ENCODE results near the gene KLHL25. TPM values are rescaled to one million over a fixed set of nuclear protein-coding genes. Genes with fewer than 3 reads are reported as not detected.
A peak's percentile ranks its signal among the peaks of the same experiment; 100 is the strongest.

KLHL25 gene
- total and polyA plus RNA-seq, 5 donors from 2014 or later, result 0.76 to 8.8 (median 1.5) TPM

DNA sequence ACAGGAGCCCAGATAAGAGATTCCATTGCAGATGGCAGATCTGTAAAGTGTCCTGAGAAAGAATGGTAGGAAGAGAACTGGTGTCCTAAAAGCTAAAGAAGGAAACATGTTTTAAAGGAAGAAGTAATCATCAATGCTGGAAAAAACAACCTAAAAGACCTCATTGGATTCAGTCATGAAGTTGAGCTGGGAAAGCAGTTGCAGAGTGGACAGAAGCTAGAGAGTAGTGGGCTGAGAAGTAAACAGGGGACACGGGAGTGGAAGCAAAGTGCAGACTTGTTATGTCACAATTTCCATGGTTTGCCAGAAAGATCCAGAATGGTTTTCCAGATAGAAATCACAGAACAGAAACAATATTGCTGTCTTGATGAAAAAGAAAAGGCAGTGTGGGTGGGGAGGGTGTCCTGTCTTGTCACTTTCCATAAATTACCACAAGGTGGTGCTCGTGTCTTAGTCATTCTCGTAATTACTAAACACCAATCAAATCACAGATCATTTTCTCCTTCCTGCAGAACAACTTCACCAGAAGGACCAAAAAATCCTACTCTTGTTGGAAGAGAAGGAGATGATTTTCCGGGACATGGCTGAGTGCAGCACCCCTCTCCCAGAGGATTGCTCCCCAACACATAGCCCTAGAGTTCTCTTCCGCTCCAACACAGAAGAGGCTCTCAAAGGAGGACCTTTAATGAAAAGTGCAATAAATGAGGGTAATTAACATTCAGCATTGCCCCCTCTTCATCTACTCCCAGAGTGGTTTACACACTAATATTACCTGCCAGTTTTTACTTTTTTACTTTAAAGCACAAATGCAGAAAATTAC lies 64.5 kb downstream of the KLHL25 start:
- ATAC-seq (ENCODE audit: low read depth in 2 of 2) (peak; percentile 81 to 87), DNase-seq (peak in 2 of 3 donors; percentile 65 to 77)
- no peak overlapping the region for H3K4me3 Mint-ChIP-seq
- H3K9me3 ChIP-seq (ENCODE audit: control insufficient read depth in 2 of 2, low read length in 2 of 2), result peaks cover 9 to 10% of the 10 kb centered on the region in 2 experiments
- H3K36me3 ChIP-seq (ENCODE audit: control insufficient read depth, insufficient read depth, low read length), result peaks cover 95% of the 10 kb centered on the region
- no peaks in the 10 kb centered on the region for H3K27me3 Mint-ChIP-seq
- H3K4me1 ChIP-seq (ENCODE audit: control insufficient read depth, insufficient read depth, low read length, poor library complexity, severe bottlenecking), result no peaks in the 10 kb centered on the region
- H3K27ac ChIP-seq (ENCODE audit: insufficient read depth, low read length, poor library complexity, severe bottlenecking), result no peak overlapping the region
- peaks cover 54% of the 10 kb centered on the region for H3K36me3 Mint-ChIP-seq
- no peak overlapping the region for H3K4me3 ChIP-seq (ENCODE audit: low read depth, low read length)
- H3K4me1 Mint-ChIP-seq, result peaks cover 11 to 20% (median 16%) of the 10 kb centered on the region in 4 donors
- H3K27ac Mint-ChIP-seq, result peak overlapping the region; percentile 52 to 89 (median 58)
- H3K27me3 ChIP-seq (ENCODE audit: control insufficient read depth, insufficient read depth, low read length), result no peaks in the 10 kb centered on the region
- H3K9me3 Mint-ChIP-seq, result peaks cover 0 to 10% (median 1%) of the 10 kb centered on the region in 7 donors

DNA sequence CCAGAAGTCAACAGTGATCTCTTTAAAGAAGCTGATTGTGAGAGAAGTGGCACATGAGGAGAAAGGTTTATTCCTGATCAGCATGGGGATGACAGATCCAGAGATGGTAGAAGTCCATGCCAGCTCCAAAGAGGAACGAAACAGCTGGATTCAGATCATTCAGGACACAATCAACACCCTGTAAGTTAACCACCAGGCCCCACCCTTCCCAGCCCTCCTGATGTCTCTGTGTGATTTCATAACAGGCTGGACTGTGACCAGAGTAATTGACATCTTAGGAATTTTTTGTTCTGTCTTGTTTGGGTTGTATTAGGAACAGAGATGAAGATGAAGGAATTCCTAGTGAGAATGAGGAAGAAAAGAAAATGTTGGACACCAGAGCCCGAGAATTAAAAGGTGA lies 67.7 kb downstream of the KLHL25 start:
- Mint-ChIP-seq H3K27ac (peak overlapping the region in 2 of 3 donors; percentile 59 to 79), H3K9me3 (peaks cover 0 to 1% (median 0%) of the 10 kb centered on the region in 7 donors), H3K4me3 (no peak overlapping the region), H3K4me1 (peaks cover 7 to 36% (median 34%) of the 10 kb centered on the region in 4 donors), H3K27me3 (no peaks in the 10 kb centered on the region), H3K36me3 (peaks cover 49% of the 10 kb centered on the region)
- Histone ChIP-seq H3K9me3 (ENCODE audit: control insufficient read depth in 2 of 2, low read length in 2 of 2) (no peaks in the 10 kb centered on the region), H3K4me3 (ENCODE audit: low read depth, low read length) (no peak overlapping the region), H3K4me1 (ENCODE audit: control insufficient read depth, insufficient read depth, low read length, poor library complexity, severe bottlenecking) (peaks cover 15% of the 10 kb centered on the region), H3K27ac (ENCODE audit: insufficient read depth, low read length, poor library complexity, severe bottlenecking) (no peak overlapping the region), H3K27me3 (ENCODE audit: control insufficient read depth, insufficient read depth, low read length) (no peaks in the 10 kb centered on the region), H3K36me3 (ENCODE audit: control insufficient read depth, insufficient read depth, low read length) (peaks cover 95% of the 10 kb centered on the region)
- DNase-seq (no peak), ATAC-seq (ENCODE audit: low read depth in 2 of 2) (no peak)

DNA sequence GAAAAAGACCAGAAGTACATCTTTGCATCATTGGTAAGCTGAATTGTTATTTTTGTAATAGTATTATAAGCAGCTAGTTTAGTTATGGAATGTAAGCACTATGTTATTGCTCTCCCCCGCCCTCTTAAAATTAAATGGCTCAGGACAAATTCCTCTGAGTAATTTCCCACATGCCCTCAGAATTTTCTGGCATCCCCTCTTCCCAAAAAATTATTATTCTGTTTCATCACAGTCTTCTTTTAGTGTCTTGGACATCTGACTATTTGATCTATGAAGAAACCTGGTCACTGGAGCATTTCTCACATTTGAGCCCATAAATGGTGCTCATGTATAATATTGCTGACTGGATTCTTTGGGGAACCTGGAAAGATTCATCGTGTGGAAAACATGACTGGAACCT lies 68.3 kb downstream of the KLHL25 start:
- Mint-ChIP-seq H3K27ac (peak overlapping the region; percentile 59 to 82 (median 79)), H3K9me3 (peaks cover 0 to 1% (median 0%) of the 10 kb centered on the region in 7 donors), H3K4me3 (no peak overlapping the region), H3K27me3 (no peaks in the 10 kb centered on the region), H3K36me3 (peaks cover 52% of the 10 kb centered on the region), H3K4me1 (peaks cover 7 to 42% (median 36%) of the 10 kb centered on the region in 4 donors)
- no peaks in the 10 kb centered on the region for H3K9me3 ChIP-seq (ENCODE audit: control insufficient read depth in 2 of 2, low read length in 2 of 2)
- peaks cover 15% of the 10 kb centered on the region for H3K4me1 ChIP-seq (ENCODE audit: control insufficient read depth, insufficient read depth, low read length, poor library complexity, severe bottlenecking)
- DNase-seq (no peak), ATAC-seq (ENCODE audit: low read depth in 2 of 2) (no peak)
- peak overlapping the region; percentile 27 for H3K27ac ChIP-seq (ENCODE audit: insufficient read depth, low read length, poor library complexity, severe bottlenecking)
- H3K27me3 ChIP-seq (ENCODE audit: control insufficient read depth, insufficient read depth, low read length), result no peaks in the 10 kb centered on the region
- H3K36me3 ChIP-seq (ENCODE audit: control insufficient read depth, insufficient read depth, low read length), result peaks cover 95% of the 10 kb centered on the region
- no peak overlapping the region for H3K4me3 ChIP-seq (ENCODE audit: low read depth, low read length)

DNA sequence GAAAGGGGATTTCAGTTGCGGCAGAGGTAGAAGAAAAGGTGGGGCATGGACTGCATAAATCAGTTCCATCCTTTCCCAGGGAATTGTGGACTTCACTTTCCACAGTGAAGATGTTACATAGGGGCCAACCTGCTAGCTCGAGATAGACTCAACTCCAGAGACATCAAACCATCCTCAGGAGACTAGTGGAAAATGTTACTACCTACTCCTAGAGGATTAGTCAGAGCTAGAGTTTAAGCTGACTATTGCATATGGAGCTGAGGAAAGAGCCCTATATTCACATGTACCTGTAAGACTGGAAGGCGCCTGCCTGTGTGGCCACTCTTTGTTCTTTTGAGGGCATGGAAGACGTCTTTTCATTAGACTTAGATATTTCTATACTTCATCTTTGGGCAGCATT lies 69.2 kb downstream of the KLHL25 start:
- DNase-seq (no peak), ATAC-seq (ENCODE audit: low read depth in 2 of 2) (no peak)
- H3K9me3 ChIP-seq (ENCODE audit: control insufficient read depth in 2 of 2, low read length in 2 of 2), result no peaks in the 10 kb centered on the region
- Mint-ChIP-seq H3K36me3 (peaks cover 51% of the 10 kb centered on the region), H3K4me1 (peaks cover 7 to 49% (median 43%) of the 10 kb centered on the region in 4 donors), H3K4me3 (no peak overlapping the region), H3K27me3 (no peaks in the 10 kb centered on the region), H3K9me3 (peaks cover 0 to 1% (median 0%) of the 10 kb centered on the region in 7 donors), H3K27ac (peak overlapping the region in 2 of 3 donors; percentile 59 to 80)
- H3K4me1 ChIP-seq (ENCODE audit: control insufficient read depth, insufficient read depth, low read length, poor library complexity, severe bottlenecking), result peaks cover 15% of the 10 kb centered on the region
- no peaks in the 10 kb centered on the region for H3K27me3 ChIP-seq (ENCODE audit: control insufficient read depth, insufficient read depth, low read length)
- peak overlapping the region; percentile 18 for H3K27ac ChIP-seq (ENCODE audit: insufficient read depth, low read length, poor library complexity, severe bottlenecking)
- no peak overlapping the region for H3K4me3 ChIP-seq (ENCODE audit: low read depth, low read length)
- H3K36me3 ChIP-seq (ENCODE audit: control insufficient read depth, insufficient read depth, low read length), result peaks cover 95% of the 10 kb centered on the region

DNA sequence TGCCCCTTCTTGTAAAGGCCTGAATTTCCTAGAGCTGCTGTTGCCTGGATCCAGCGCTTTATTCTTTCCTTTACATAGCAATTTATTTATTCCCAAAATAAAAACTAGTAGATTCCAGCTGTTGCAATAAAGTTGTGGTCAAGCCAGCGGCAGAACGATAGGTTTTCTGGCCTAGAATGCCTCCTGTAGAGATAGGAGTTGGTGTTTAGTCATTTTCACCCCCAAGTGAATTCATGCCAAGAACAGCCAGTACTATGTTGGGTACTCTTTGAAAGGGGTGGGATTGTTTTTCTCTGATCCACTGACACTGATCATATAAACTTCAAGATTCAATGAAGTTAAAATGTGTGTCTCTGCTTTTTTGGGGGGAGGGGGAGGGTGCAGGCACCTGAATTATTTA lies 69.7 kb downstream of the KLHL25 start:
- Mint-ChIP-seq H3K4me1 (peaks cover 7 to 46% (median 41%) of the 10 kb centered on the region in 4 donors), H3K4me3 (peak overlapping the region in 1 of 4 donors; percentile 85), H3K27ac (peak overlapping the region; percentile 93 to 99 (median 96)), H3K9me3 (no peaks in the 10 kb centered on the region), H3K36me3 (peaks cover 46% of the 10 kb centered on the region), H3K27me3 (no peaks in the 10 kb centered on the region)
- DNase-seq (no peak), ATAC-seq (ENCODE audit: low read depth in 2 of 2) (no peak)
- Histone ChIP-seq H3K27ac (ENCODE audit: insufficient read depth, low read length, poor library complexity, severe bottlenecking) (peak overlapping the region; percentile 75), H3K36me3 (ENCODE audit: control insufficient read depth, insufficient read depth, low read length) (peaks cover 96% of the 10 kb centered on the region), H3K4me3 (ENCODE audit: low read depth, low read length) (no peak overlapping the region), H3K9me3 (ENCODE audit: control insufficient read depth in 2 of 2, low read length in 2 of 2) (no peaks in the 10 kb centered on the region), H3K4me1 (ENCODE audit: control insufficient read depth, insufficient read depth, low read length, poor library complexity, severe bottlenecking) (peaks cover 15% of the 10 kb centered on the region), H3K27me3 (ENCODE audit: control insufficient read depth, insufficient read depth, low read length) (no peaks in the 10 kb centered on the region)

DNA sequence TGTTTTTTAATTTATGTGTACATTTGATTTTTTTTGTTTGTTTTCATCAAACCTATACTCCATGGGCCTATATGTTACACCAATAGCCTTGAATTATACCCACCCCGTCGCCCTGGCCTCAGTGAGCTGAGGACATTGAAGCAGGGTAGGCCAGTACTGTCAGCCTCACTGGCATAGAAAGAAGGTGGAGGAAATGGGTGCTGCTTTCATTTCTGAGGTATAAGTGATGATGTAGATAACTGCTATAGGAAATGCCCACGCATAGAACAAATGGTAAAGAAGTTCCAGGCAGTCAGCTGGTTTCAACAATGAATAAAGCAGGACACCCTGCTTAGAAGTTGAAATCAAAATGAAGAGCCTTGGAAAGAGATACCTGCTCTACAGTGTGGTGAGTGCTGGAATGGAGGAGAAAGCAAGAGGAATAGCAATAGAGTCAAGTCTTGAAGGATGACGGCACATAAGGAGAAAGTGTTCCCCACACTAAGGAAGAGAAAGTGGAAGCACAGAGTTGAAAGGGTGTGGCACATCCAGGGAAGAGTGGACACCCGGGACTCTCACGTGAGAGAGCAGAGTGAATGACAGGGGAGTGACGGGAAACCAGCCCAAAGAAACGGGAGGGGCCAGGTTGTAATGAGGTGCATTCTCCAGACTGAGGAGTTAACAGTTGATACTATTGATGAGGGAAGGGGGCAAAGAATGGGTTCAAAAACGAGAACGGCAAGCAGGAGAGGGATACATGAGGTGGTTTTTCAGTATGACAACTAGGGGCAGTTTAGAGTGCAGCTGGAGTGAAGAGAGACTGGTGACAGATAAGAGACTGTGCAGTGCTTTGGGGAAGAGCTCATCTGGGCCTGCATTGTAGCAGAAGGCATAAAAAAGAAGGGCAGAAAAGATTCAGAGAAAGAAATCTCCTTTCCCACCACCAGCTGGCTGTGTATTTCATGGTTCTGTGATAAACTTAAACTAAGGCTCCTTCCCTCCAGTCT lies 70.5 kb downstream of the KLHL25 start:
- Mint-ChIP-seq H3K36me3 (peaks cover 42% of the 10 kb centered on the region), H3K27ac (peak overlapping the region; percentile 93 to 99 (median 96)), H3K4me1 (peaks cover 7 to 46% (median 36%) of the 10 kb centered on the region in 4 donors), H3K27me3 (no peaks in the 10 kb centered on the region), H3K9me3 (no peaks in the 10 kb centered on the region), H3K4me3 (peak overlapping the region; percentile 31 to 85 (median 62))
- peaks cover 15% of the 10 kb centered on the region for H3K4me1 ChIP-seq (ENCODE audit: control insufficient read depth, insufficient read depth, low read length, poor library complexity, severe bottlenecking)
- no peaks in the 10 kb centered on the region for H3K27me3 ChIP-seq (ENCODE audit: control insufficient read depth, insufficient read depth, low read length)
- H3K9me3 ChIP-seq (ENCODE audit: control insufficient read depth in 2 of 2, low read length in 2 of 2), result no peaks in the 10 kb centered on the region
- peak overlapping the region; percentile 55 for H3K4me3 ChIP-seq (ENCODE audit: low read depth, low read length)
- peaks cover 97% of the 10 kb centered on the region for H3K36me3 ChIP-seq (ENCODE audit: control insufficient read depth, insufficient read depth, low read length)
- ATAC-seq (ENCODE audit: low read depth in 2 of 2) (peak; percentile 82 to 89), DNase-seq (peak in 2 of 3 donors; percentile 31 to 62)
- H3K27ac ChIP-seq (ENCODE audit: insufficient read depth, low read length, poor library complexity, severe bottlenecking), result peak overlapping the region; percentile 75

DNA sequence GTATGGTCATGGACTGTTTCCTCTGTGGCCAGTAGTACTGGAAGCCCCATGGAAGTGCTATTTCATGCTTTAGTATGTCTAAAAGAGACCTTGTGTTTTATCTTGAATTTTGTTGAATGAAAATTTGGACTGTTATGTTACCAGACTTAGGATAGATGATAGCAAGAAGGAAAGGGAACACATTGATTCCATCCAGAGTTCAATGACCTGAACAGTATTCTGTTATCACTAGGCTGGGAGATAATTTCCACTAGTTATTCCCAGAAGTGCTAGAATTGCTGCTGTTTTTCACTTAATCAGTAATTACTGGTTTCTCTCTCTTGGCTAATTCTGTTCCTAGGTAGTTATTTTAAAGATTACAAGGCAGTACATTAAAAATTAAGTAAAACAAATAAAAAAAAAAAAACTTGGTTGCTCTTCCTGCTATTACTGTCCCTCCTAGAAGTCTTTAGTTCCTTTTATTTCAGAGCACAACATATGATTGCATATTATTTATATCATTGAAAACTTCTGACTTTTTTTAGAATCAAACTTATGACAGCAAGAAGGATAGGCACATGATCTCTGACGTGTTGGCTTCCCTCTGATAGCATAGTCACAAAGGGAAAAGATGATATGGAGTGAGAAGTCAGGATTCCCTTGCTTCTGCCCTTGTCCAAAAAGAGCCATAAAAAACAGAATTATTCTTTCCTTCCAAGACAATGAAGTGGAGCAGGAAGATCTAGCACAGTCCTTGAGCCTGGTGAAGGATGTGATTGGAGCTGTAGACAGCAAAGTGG lies 72.2 kb downstream of the KLHL25 start:
- Histone ChIP-seq H3K36me3 (ENCODE audit: control insufficient read depth, insufficient read depth, low read length) (peaks cover 98% of the 10 kb centered on the region), H3K27me3 (ENCODE audit: control insufficient read depth, insufficient read depth, low read length) (no peaks in the 10 kb centered on the region), H3K4me3 (ENCODE audit: low read depth, low read length) (no peak overlapping the region), H3K9me3 (ENCODE audit: control insufficient read depth in 2 of 2, low read length in 2 of 2) (no peaks in the 10 kb centered on the region), H3K4me1 (ENCODE audit: control insufficient read depth, insufficient read depth, low read length, poor library complexity, severe bottlenecking) (peaks cover 15% of the 10 kb centered on the region), H3K27ac (ENCODE audit: insufficient read depth, low read length, poor library complexity, severe bottlenecking) (peak overlapping the region; percentile 75)
- H3K4me1 Mint-ChIP-seq, result peaks cover 7 to 55% (median 38%) of the 10 kb centered on the region in 4 donors
- peak overlapping the region; percentile 73 to 93 (median 89) for H3K27ac Mint-ChIP-seq
- H3K36me3 Mint-ChIP-seq, result peaks cover 49% of the 10 kb centered on the region
- no peak for ATAC-seq (ENCODE audit: low read depth in 2 of 2)
- no peak for DNase-seq
- H3K4me3 Mint-ChIP-seq, result peak overlapping the region in 1 of 4 donors; percentile 1
- H3K27me3 Mint-ChIP-seq, result no peaks in the 10 kb centered on the region
- no peaks in the 10 kb centered on the region for H3K9me3 Mint-ChIP-seq
